Mammary epithelial cell (primary cell): ENCODE results near the gene SPCS1.

Experiments used
- EZH2 ChIP-seq: IDR thresholded peaks from 2 replicates; pipeline ENCODE4 v1.6.1; 2012; ENCODE audit warnings: low read length, inconsistent platforms, borderline replicate concordance
- TF ChIP-seq, protein P1 (sequence below), 2 donors: IDR thresholded peaks in 1 of 2; conservative IDR thresholded peaks in 1 of 2; 2 replicates each; pipeline ENCODE4 v1.5.1; 2011 to 2012; ENCODE audit warnings: inconsistent platforms in 2 of 2, low read length in 2 of 2, mild to moderate bottlenecking in 2 of 2, control low read depth in 1 of 2, low read depth in 1 of 2; ENCODE audit not compliant: insufficient read depth in 1 of 2; ENCODE audit errors: extremely low read depth in 1 of 2

GRCh38 chr3:52685285-52685708 lies 20.6 kb upstream of the SPCS1 start:
- TF ChIP-seq EZH2, result no peak
- TF ChIP-seq, protein P1, sequence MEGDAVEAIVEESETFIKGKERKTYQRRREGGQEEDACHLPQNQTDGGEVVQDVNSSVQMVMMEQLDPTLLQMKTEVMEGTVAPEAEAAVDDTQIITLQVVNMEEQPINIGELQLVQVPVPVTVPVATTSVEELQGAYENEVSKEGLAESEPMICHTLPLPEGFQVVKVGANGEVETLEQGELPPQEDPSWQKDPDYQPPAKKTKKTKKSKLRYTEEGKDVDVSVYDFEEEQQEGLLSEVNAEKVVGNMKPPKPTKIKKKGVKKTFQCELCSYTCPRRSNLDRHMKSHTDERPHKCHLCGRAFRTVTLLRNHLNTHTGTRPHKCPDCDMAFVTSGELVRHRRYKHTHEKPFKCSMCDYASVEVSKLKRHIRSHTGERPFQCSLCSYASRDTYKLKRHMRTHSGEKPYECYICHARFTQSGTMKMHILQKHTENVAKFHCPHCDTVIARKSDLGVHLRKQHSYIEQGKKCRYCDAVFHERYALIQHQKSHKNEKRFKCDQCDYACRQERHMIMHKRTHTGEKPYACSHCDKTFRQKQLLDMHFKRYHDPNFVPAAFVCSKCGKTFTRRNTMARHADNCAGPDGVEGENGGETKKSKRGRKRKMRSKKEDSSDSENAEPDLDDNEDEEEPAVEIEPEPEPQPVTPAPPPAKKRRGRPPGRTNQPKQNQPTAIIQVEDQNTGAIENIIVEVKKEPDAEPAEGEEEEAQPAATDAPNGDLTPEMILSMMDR (conservative IDR thresholded peaks at IDR 0.05 in 1 of 2, IDR thresholded peaks at IDR 0.05 in 1 of 2; ENCODE audit: extremely low read depth in 1 of 2, insufficient read depth in 1 of 2, low read depth in 1 of 2, low read length in 2 of 2), result no peak
